Measurements from ENCODE around the gene DCLK2. TPM values are rescaled to one million over a fixed set of nuclear protein-coding genes. Genes with fewer than 3 reads are reported as not detected.

Gene DCLK2
- polyA plus RNA-seq, 1 of the 3 experiments (the other 2 are of a cell fraction): 10.1 TPM

GRCh38 chr4:150258569-150258968 lies 180.3 kb downstream of the DCLK2 start:
- Histone ChIP-seq H3K9ac (no peak overlapping the region), H3K4me3 (ENCODE audit: low read depth in 2 of 2, low read length in 1 of 2) (no peak overlapping the region), H3K4me1 (ENCODE audit: control insufficient read depth in 1 of 2, insufficient read depth in 2 of 2, low read depth in 1 of 2, low read length in 1 of 2) (peaks cover 0 to 4% of the 10 kb centered on the region in 2 experiments; a peak in 1 of 4 replicates), H4K20me1 (ENCODE audit: insufficient read depth) (no peaks in the 10 kb centered on the region), H3K27ac (ENCODE audit: low read depth in 2 of 2, low read length in 1 of 2) (no peak overlapping the region), H3K36me3 (replicated peaks in 1 of 2; ENCODE audit: control insufficient read depth in 1 of 2, insufficient read depth in 2 of 2, low read length in 1 of 2) (peaks cover 53 to 57% of the 10 kb centered on the region in 2 experiments), H3K4me2 (no peak overlapping the region), H3K79me2 (ENCODE audit: insufficient read depth) (no peaks in the 10 kb centered on the region), H2AFZ (ENCODE audit: low read depth) (no peak overlapping the region), H3K9me2 (no peaks in the 10 kb centered on the region), H3K27me3 (ENCODE audit: insufficient read depth) (no peaks in the 10 kb centered on the region), H3F3A (replicated peaks; ENCODE audit: insufficient read depth) (peaks cover 7% of the 10 kb centered on the region), H3K9me3 (no peaks in the 10 kb centered on the region)
- no peak for DNase-seq
- POLR2A ChIA-PET: no interaction called here
- WGBS (ENCODE audit: low lambda C conversion rate): 95% methylated on average over 6 of the region's 6 CpGs
- no peak for TF ChIP-seq ZBTB33 (IDR thresholded peaks at IDR 0.05; ENCODE audit: borderline replicate concordance, low read depth)
- no peak for TF ChIP-seq IRF3 (IDR thresholded peaks at IDR 0.05; ENCODE audit: low read depth, low read length)
- TF ChIP-seq TEAD4 (IDR thresholded peaks at IDR 0.05; ENCODE audit: borderline replicate concordance, insufficient read depth): no peak
- TF ChIP-seq RAD21 (IDR thresholded peaks at IDR 0.05; ENCODE audit: low read length): no peak
- no peak for TF ChIP-seq PBX3 (IDR thresholded peaks at IDR 0.05)
- no peak for TF ChIP-seq REST (IDR thresholded peaks at IDR 0.05; ENCODE audit: low read depth, low read length)
- TF ChIP-seq USF2 (IDR thresholded peaks at IDR 0.05; ENCODE audit: borderline replicate concordance, low read depth, low read length): no peak
- no peak for TF ChIP-seq NFIC (IDR thresholded peaks at IDR 0.05; ENCODE audit: borderline replicate concordance)
- no peak for TF ChIP-seq GABPA (IDR thresholded peaks at IDR 0.05; ENCODE audit: low read depth)
- no peak for TF ChIP-seq RFX5 (IDR thresholded peaks at IDR 0.05; ENCODE audit: low read length)
- TF ChIP-seq POLR2AphosphoS5 (IDR thresholded peaks at IDR 0.05; ENCODE audit: low read depth, low read length): no peak
- no peak for TF ChIP-seq EP300 (IDR thresholded peaks at IDR 0.05; ENCODE audit: borderline replicate concordance in 1 of 2, low read depth in 1 of 2, low read length in 1 of 2)
- TF ChIP-seq ELF1 (IDR thresholded peaks at IDR 0.05): no peak
- no peak for TF ChIP-seq MXI1 (IDR thresholded peaks at IDR 0.05; ENCODE audit: low read depth, low read length)
- TF ChIP-seq MAX (IDR thresholded peaks at IDR 0.05; ENCODE audit: low read depth): no peak
- TF ChIP-seq GATA2 (CRISPR knock-in tag; IDR thresholded peaks at IDR 0.05): no peak
- no peak for TF ChIP-seq FOSL2 (IDR thresholded peaks at IDR 0.05; ENCODE audit: borderline replicate concordance, low read depth)
- no peak for TF ChIP-seq RXRA (IDR thresholded peaks at IDR 0.05; ENCODE audit: borderline replicate concordance, low read depth)
- TF ChIP-seq YY1 (IDR thresholded peaks at IDR 0.05; ENCODE audit: low read depth): no peak
- CTCF ChIA-PET: interaction anchor here (1.3 to 2.2 kb wide), 3 partner anchors 16 to 609 kb away, joined by 5 to 8 read pairs (median 6); no protein-coding TSS in a partner anchor

Measured in SK-N-SH (cell line).